SK-N-SH (cell line): ENCODE data around the gene THAP7. TPM values are rescaled to one million over a fixed set of nuclear protein-coding genes. Genes with fewer than 3 reads are reported as not detected.

Source experiments
- CTCF ChIA-PET: fragments of 300-600, 350-600 bp; formaldehyde crosslinking; extraction: SDS; loops from one replicate; lab custom pipeline; 2021; lab: Yijun Ruan, JAX
- POLR2A ChIA-PET: fragments of 350-600 bp; sonication (Branson Sonifier 250); formaldehyde crosslinking; extraction: SDS; loops from one replicate; lab custom pipeline; 2020; ENCODE audit warnings: antibody characterized with exemption, inconsistent platforms; lab: Yijun Ruan, JAX
- DNase-seq: peaks from one replicate; pipeline ENCODE4 v3.0.0; 2012
- H2AFZ ChIP-seq: fragments of 200-600 bp; sonication (generic); 2 replicates; pipeline ENCODE4 v1.8.1; 2016; ENCODE audit warnings: antibody characterized with exemption, mild to moderate bottlenecking, low read depth
- H3F3A ChIP-seq: fragments of 200-600 bp; sonication (generic); replicated peaks from 2 replicates; pipeline ENCODE3; 2016; ENCODE audit warnings: antibody characterized with exemption, mild to moderate bottlenecking; ENCODE audit not compliant: insufficient read depth
- H3K27ac ChIP-seq, 2 experiments: fragments of 200-500 bp in 1 of 2; fragments of 200-600 bp in 1 of 2; sonication (Bioruptor generic) in 1 of 2; sonication (generic), shearing (Covaris generic) in 1 of 2; 2 replicates each; pipeline versions ENCODE4 v1.5.1 to v1.6.1; 2014 to 2016; ENCODE audit warnings: low read depth in 2 of 2, inconsistent platforms in 1 of 2, low read length in 1 of 2, mild to moderate bottlenecking in 1 of 2, mixed read lengths in 1 of 2
- H3K27me3 ChIP-seq: fragments of 200-600 bp; sonication (generic), shearing (Covaris generic); 2 replicates; pipeline ENCODE4 v1.6.1; 2016; ENCODE audit warnings: mixed run types; ENCODE audit not compliant: insufficient read depth
- H3K36me3 ChIP-seq, 2 experiments: fragments of 200-500 bp in 1 of 2; fragments of 200-600 bp in 1 of 2; sonication (Bioruptor generic) in 1 of 2; sonication (generic) in 1 of 2; replicated peaks in 1 of 2; 2 replicates each; pipeline versions ENCODE3 to v1.5.1; 2014 to 2016; ENCODE audit warnings: low read length in 1 of 2, mild to moderate bottlenecking in 1 of 2; ENCODE audit not compliant: insufficient read depth in 2 of 2, control insufficient read depth in 1 of 2
- H3K4me1 ChIP-seq, 2 experiments: fragments of 200-500 bp in 1 of 2; fragments of 200-600 bp in 1 of 2; sonication (Bioruptor generic) in 1 of 2; sonication (generic), shearing (Covaris generic) in 1 of 2; 2 replicates each; pipeline versions ENCODE4 v1.5.1 to v1.6.1; 2014 to 2016; ENCODE audit warnings: low read depth in 1 of 2, low read length in 1 of 2, mixed run types in 1 of 2; ENCODE audit not compliant: insufficient read depth in 2 of 2, control insufficient read depth in 1 of 2
- H3K4me2 ChIP-seq: fragments of 200-600 bp; sonication (generic), shearing (Covaris generic); 2 replicates; pipeline ENCODE4 v1.6.1; 2017; ENCODE audit warnings: mixed run types
- H3K4me3 ChIP-seq, 2 experiments: fragments of 200-500 bp in 1 of 2; fragments of 200-600 bp in 1 of 2; sonication (Bioruptor generic) in 1 of 2; sonication (generic), shearing (Covaris generic) in 1 of 2; 2 replicates each; pipeline versions ENCODE4 v1.5.1 to v1.8.1; 2014 to 2016; ENCODE audit warnings: low read depth in 2 of 2, inconsistent platforms in 1 of 2, low read length in 1 of 2, mild to moderate bottlenecking in 1 of 2, mixed read lengths in 1 of 2, moderate library complexity in 1 of 2
- H3K79me2 ChIP-seq: fragments of 200-600 bp; sonication (generic); 2 replicates; pipeline ENCODE4 v1.8.1; 2017; ENCODE audit warnings: mild to moderate bottlenecking; ENCODE audit not compliant: insufficient read depth
- H3K9ac ChIP-seq: fragments of 200-600 bp; sonication (generic); 2 replicates; pipeline ENCODE4 v1.6.1; 2017; ENCODE audit warnings: mixed run types
- H3K9me2 ChIP-seq: fragments of 200-600 bp; sonication (generic); 2 replicates; pipeline ENCODE4 v1.6.1; 2017; ENCODE audit warnings: mixed run types
- H3K9me3 ChIP-seq: fragments of 200-600 bp; sonication (generic); 2 replicates; pipeline ENCODE4 v1.6.1; 2017; ENCODE audit warnings: mixed run types, mild to moderate bottlenecking, moderate library complexity
- H4K20me1 ChIP-seq: fragments of 200-600 bp; sonication (generic); 2 replicates; pipeline ENCODE4 v1.6.1; 2017; ENCODE audit warnings: mild to moderate bottlenecking, mixed run types; ENCODE audit not compliant: insufficient read depth
- CHD2 ChIP-seq: fragments of 150-350 bp; IDR thresholded peaks from 2 replicates; pipeline ENCODE4 v1.6.1; 2018; ENCODE audit warnings: low read length; ENCODE audit not compliant: partially characterized antibody
- EP300 ChIP-seq, 2 experiments: IDR thresholded peaks; 2 replicates each; pipeline versions ENCODE4 v1.4.0 to v1.6.1; 2012; ENCODE audit warnings: borderline replicate concordance in 1 of 2, low read depth in 1 of 2, low read length in 1 of 2
- EZH2phosphoT487 ChIP-seq: fragments of 200-600 bp; sonication (generic); IDR thresholded peaks from 2 replicates; pipeline ENCODE4 v1.6.1; 2017; ENCODE audit warnings: low read depth, mixed run types, mild to moderate bottlenecking, antibody characterized with exemption, moderate library complexity, borderline replicate concordance
- FOSL2 ChIP-seq: IDR thresholded peaks from 2 replicates; pipeline ENCODE4 v1.4.0; 2012; ENCODE audit warnings: low read depth, mild to moderate bottlenecking, moderate library complexity, borderline replicate concordance
- GATA2 ChIP-seq: sonication (generic); formaldehyde crosslinking; IDR thresholded peaks from 2 replicates; pipeline ENCODE4 v1.5.0; 2020; ENCODE audit warnings: mild to moderate bottlenecking, missing genetic modification reagents
- JUND ChIP-seq: IDR thresholded peaks from 2 replicates; pipeline ENCODE4 v1.4.0; 2012
- MXI1 ChIP-seq: IDR thresholded peaks from 2 replicates; pipeline ENCODE4 v1.6.1; 2012; ENCODE audit warnings: mild to moderate bottlenecking, low read depth, low read length, improper control_type of control experiment
- NFIC ChIP-seq: IDR thresholded peaks from 2 replicates; pipeline ENCODE4 v1.4.0; 2012; ENCODE audit warnings: borderline replicate concordance
- NRF1 ChIP-seq: IDR thresholded peaks from 2 replicates; pipeline ENCODE4 v1.6.1; 2012; ENCODE audit warnings: low read depth, mild to moderate bottlenecking, low read length
- RAD21 ChIP-seq: IDR thresholded peaks from 2 replicates; pipeline ENCODE4 v1.6.1; 2012; ENCODE audit warnings: mild to moderate bottlenecking, low read length
- RFX5 ChIP-seq: IDR thresholded peaks from 2 replicates; pipeline ENCODE4 v1.6.1; 2012; ENCODE audit warnings: mild to moderate bottlenecking, improper control_type of control experiment, low read length
- SMC3 ChIP-seq: IDR thresholded peaks from 2 replicates; pipeline ENCODE4 v1.6.1; 2012; ENCODE audit warnings: low read depth, low read length, improper control_type of control experiment
- TAF1 ChIP-seq: IDR thresholded peaks from 2 replicates; pipeline ENCODE4 v1.6.1; 2012; ENCODE audit warnings: low read depth, mild to moderate bottlenecking, low read length, moderate library complexity, borderline replicate concordance
- YY1 ChIP-seq: IDR thresholded peaks from 2 replicates; pipeline ENCODE4 v1.4.0; 2012; ENCODE audit warnings: low read depth, mild to moderate bottlenecking
- WGBS: methylation state at CpG from one replicate; pipeline ENCODE4 v1.1.6; 2017; ENCODE audit warnings: low lambda C conversion rate; 5-methylcytosine and 5-hydroxymethylcytosine counted together
- polyA plus RNA-seq, 3 experiments: library from polyadenylated mRNA; depleted of rRNA; stranded (reverse); fragments of >200 nt; gene quantifications; 2 replicates each; pipeline ENCODE4 v1.2.3, GENCODE V29; 2012
- TF ChIP-seq, protein P1 (sequence below): IDR thresholded peaks from 2 replicates; pipeline ENCODE4; 2012
- TF ChIP-seq, protein P2 (sequence below): fragments of 150-350 bp; IDR thresholded peaks from 2 replicates; pipeline ENCODE4 v1.6.1; 2017; ENCODE audit warnings: antibody characterized with exemption, low read length, low read depth, borderline replicate concordance
- TF ChIP-seq, protein P3 (sequence below): fragments of 200-600 bp; sonication (generic); IDR thresholded peaks from 2 replicates; pipeline ENCODE4 v1.6.1; 2017; ENCODE audit warnings: antibody characterized with exemption, mild to moderate bottlenecking, moderate library complexity
- TF ChIP-seq, protein P4 (sequence below): fragments of 150-350 bp; IDR thresholded peaks from 2 replicates; pipeline ENCODE4 v1.6.1; 2016; ENCODE audit warnings: mild to moderate bottlenecking, low read depth, low read length

The THAP7 gene
- polyA plus RNA-seq, 1 of the 3 experiments (the other 2 are of a cell fraction) = 32.0 TPM

DNA sequence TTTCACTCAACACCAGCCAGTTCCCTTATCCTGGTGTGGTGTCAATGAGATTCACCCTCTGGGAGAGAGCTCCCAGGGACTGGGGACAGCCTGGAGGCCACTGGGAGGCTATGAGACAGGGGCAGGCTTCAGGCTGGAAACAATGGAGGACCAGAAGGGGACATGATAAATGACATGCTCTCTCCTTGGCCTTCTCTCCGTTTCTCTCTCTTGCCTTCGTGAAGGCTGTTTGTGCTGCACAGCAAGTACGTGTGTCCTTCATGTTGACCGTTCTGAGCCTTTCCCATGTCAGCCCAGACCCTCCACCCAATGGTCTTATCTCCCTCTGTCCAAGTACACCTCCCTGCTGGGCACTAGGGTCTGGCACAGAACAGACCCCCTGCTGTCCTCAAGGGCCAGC lies 21.4 kb downstream of the THAP7 start:
- no peaks in the 10 kb centered on the region for H4K20me1 ChIP-seq
- peaks cover 25% of the 10 kb centered on the region for H3K79me2 ChIP-seq
- no peaks in the 10 kb centered on the region for H3F3A ChIP-seq
- H3K27ac ChIP-seq = no peak overlapping the region; a peak in 1 of 4 replicates
- peaks cover 0 to 6% of the 10 kb centered on the region in 2 experiments for H3K36me3 ChIP-seq
- no peak overlapping the region for H3K4me3 ChIP-seq
- H2AFZ ChIP-seq = no peak overlapping the region
- H3K27me3 ChIP-seq = no peaks in the 10 kb centered on the region
- H3K9me2 ChIP-seq = no peaks in the 10 kb centered on the region
- H3K4me1 ChIP-seq = peaks cover 6 to 24% of the 10 kb centered on the region in 2 experiments; a peak in 2 of 4 replicates
- no peak overlapping the region for H3K4me2 ChIP-seq
- no peak for DNase-seq
- no peaks in the 10 kb centered on the region for H3K9me3 ChIP-seq
- POLR2A ChIA-PET = interaction anchor here (0.9 to 1.8 kb wide), 3 partner anchors 8 to 95 kb away, joined by 3 to 10 read pairs (median 4); partner anchors contain the start of gene THAP7
- no peak overlapping the region for H3K9ac ChIP-seq
- WGBS = 94% methylated on average over 3 of the region's 4 CpGs
- CTCF ChIA-PET = interaction anchor here (1.1 to 3.6 kb wide), 4 partner anchors 10 to 63 kb away, joined by 3 to 12 read pairs (median 6); partner anchors contain the start of genes AIFM3 and CRKL
- TF ChIP-seq JUND = no peak
- TF ChIP-seq, protein P1, sequence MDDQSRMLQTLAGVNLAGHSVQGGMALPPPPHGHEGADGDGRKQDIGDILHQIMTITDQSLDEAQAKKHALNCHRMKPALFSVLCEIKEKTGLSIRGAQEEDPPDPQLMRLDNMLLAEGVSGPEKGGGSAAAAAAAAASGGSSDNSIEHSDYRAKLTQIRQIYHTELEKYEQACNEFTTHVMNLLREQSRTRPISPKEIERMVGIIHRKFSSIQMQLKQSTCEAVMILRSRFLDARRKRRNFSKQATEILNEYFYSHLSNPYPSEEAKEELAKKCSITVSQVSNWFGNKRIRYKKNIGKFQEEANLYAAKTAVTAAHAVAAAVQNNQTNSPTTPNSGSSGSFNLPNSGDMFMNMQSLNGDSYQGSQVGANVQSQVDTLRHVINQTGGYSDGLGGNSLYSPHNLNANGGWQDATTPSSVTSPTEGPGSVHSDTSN = no peak
- no peak for TF ChIP-seq SMC3
- TF ChIP-seq YY1 = no peak
- TF ChIP-seq FOSL2 = no peak
- no peak for TF ChIP-seq MXI1
- TF ChIP-seq CHD2 = no peak
- TF ChIP-seq NFIC = no peak
- no peak for TF ChIP-seq TAF1
- no peak for TF ChIP-seq EZH2phosphoT487
- TF ChIP-seq GATA2 (CRISPR knock-in tag) = no peak
- no peak for TF ChIP-seq RAD21
- TF ChIP-seq, protein P2, sequence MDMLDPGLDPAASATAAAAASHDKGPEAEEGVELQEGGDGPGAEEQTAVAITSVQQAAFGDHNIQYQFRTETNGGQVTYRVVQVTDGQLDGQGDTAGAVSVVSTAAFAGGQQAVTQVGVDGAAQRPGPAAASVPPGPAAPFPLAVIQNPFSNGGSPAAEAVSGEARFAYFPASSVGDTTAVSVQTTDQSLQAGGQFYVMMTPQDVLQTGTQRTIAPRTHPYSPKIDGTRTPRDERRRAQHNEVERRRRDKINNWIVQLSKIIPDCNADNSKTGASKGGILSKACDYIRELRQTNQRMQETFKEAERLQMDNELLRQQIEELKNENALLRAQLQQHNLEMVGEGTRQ = no peak
- no peak for TF ChIP-seq NRF1
- TF ChIP-seq, protein P3, sequence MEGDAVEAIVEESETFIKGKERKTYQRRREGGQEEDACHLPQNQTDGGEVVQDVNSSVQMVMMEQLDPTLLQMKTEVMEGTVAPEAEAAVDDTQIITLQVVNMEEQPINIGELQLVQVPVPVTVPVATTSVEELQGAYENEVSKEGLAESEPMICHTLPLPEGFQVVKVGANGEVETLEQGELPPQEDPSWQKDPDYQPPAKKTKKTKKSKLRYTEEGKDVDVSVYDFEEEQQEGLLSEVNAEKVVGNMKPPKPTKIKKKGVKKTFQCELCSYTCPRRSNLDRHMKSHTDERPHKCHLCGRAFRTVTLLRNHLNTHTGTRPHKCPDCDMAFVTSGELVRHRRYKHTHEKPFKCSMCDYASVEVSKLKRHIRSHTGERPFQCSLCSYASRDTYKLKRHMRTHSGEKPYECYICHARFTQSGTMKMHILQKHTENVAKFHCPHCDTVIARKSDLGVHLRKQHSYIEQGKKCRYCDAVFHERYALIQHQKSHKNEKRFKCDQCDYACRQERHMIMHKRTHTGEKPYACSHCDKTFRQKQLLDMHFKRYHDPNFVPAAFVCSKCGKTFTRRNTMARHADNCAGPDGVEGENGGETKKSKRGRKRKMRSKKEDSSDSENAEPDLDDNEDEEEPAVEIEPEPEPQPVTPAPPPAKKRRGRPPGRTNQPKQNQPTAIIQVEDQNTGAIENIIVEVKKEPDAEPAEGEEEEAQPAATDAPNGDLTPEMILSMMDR = no peak
- TF ChIP-seq, protein P4, sequence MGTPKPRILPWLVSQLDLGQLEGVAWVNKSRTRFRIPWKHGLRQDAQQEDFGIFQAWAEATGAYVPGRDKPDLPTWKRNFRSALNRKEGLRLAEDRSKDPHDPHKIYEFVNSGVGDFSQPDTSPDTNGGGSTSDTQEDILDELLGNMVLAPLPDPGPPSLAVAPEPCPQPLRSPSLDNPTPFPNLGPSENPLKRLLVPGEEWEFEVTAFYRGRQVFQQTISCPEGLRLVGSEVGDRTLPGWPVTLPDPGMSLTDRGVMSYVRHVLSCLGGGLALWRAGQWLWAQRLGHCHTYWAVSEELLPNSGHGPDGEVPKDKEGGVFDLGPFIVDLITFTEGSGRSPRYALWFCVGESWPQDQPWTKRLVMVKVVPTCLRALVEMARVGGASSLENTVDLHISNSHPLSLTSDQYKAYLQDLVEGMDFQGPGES = no peak
- TF ChIP-seq RFX5 = no peak
- no peak for TF ChIP-seq EP300 (IDR thresholded peaks at IDR 0.05; ENCODE audit: borderline replicate concordance in 1 of 2, low read depth in 1 of 2, low read length in 1 of 2)
